Activated B cell treated with CpG ODN at 0.5 μM for 24 hours (primary cell): ENCODE results near the gene EXOSC1. TPM values are rescaled to one million over a fixed set of nuclear protein-coding genes. Genes with fewer than 3 reads are reported as not detected.
A peak's percentile ranks its signal among the peaks of the same experiment; 100 is the strongest.

ENCODE experiments used
- ATAC-seq: fragments of 200-7000 bp; cut with Tn5 transposase; one replicate; pipeline ENCODE4 v1.10.0; 2021; ENCODE audit warnings: low read depth, mild to moderate bottlenecking, moderate library complexity
- CTCF ChIA-PET: fragments of 350-600 bp; sonication (Branson Sonifier 250); formaldehyde crosslinking; loops from one replicate; lab custom pipeline; 2021; ENCODE audit warnings: antibody characterized with exemption; lab: Charles Lee
- POLR2A ChIA-PET: fragments of 350-600 bp; sonication (Branson Sonifier 250); formaldehyde crosslinking; loops from one replicate; lab custom pipeline; 2021; ENCODE audit warnings: antibody characterized with exemption; lab: Charles Lee
- DNase-seq: peaks from one replicate; pipeline ENCODE4 v3.0.0; 2022
- H3K27ac Mint-ChIP-seq: one replicate; pipeline ENCODE4 v1.8.0; 2020; ENCODE audit warnings: mixed read lengths
- H3K27me3 Mint-ChIP-seq: one replicate; pipeline ENCODE4 v1.8.0; 2021; ENCODE audit warnings: mixed read lengths
- H3K36me3 Mint-ChIP-seq: one replicate; pipeline ENCODE4 v1.8.0; 2021; ENCODE audit warnings: low read depth, mixed read lengths
- H3K4me1 Mint-ChIP-seq: one replicate; pipeline ENCODE4 v1.8.0; 2021; ENCODE audit warnings: mixed read lengths
- H3K4me3 Mint-ChIP-seq: one replicate; pipeline ENCODE4 v1.8.0; 2020; ENCODE audit warnings: mild to moderate bottlenecking, mixed read lengths
- H3K9me3 Mint-ChIP-seq: one replicate; pipeline ENCODE4 v1.8.0; 2020; ENCODE audit warnings: mixed read lengths
- intact Hi-C: fragments of 100-400 bp; cut with micrococcal nuclease; formaldehyde crosslinking; loops from one replicate; pipeline ENCODE4 v1.15.1; 2024
- total RNA-seq: library from RNA; stranded (reverse); gene quantifications from 2 replicates; pipeline ENCODE4 v1.2.3, GENCODE V29; 2022
- TF ChIP-seq, protein P1 (sequence below): fragments of 200-600 bp; IDR thresholded peaks from one replicate; pipeline ENCODE4 v1.8.0; 2022; ENCODE audit warnings: antibody characterized with exemption, mild to moderate bottlenecking

The EXOSC1 gene
- total RNA-seq, 1 donor from 2014 or later: 53.8 TPM

DNA sequence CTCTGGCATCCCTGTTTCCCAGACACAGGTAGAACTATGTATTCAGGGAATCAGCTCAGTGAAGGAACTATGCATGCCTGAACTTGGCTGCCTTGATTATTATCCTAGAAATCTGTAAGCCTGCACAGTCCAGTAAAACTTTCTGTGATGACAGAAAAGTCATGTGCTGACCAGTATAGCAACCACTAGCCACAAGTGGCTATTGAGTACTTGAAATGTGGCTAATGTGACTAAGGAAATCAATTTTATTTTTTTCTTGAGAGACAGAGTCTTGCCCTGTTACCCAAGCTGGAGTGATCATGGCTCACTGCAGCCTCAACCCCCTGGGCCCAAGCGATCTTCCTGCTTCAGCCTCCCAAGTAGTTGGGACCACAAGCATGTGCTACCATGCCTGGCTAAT, 3.5 kb downstream of the EXOSC1 start:
- Mint-ChIP-seq H3K27me3 (no peaks in the 10 kb centered on the region), H3K4me3 (no peak overlapping the region), H3K36me3 (peaks cover 60% of the 10 kb centered on the region), H3K9me3 (no peaks in the 10 kb centered on the region), H3K4me1 (peaks cover 34% of the 10 kb centered on the region), H3K27ac (no peak overlapping the region)
- ChIA-PET CTCF (no interaction called here), POLR2A (no interaction called here)
- DNase-seq: no peak
- no peak for ATAC-seq
- intact Hi-C loops: no loop called here
- TF ChIP-seq, protein P1, sequence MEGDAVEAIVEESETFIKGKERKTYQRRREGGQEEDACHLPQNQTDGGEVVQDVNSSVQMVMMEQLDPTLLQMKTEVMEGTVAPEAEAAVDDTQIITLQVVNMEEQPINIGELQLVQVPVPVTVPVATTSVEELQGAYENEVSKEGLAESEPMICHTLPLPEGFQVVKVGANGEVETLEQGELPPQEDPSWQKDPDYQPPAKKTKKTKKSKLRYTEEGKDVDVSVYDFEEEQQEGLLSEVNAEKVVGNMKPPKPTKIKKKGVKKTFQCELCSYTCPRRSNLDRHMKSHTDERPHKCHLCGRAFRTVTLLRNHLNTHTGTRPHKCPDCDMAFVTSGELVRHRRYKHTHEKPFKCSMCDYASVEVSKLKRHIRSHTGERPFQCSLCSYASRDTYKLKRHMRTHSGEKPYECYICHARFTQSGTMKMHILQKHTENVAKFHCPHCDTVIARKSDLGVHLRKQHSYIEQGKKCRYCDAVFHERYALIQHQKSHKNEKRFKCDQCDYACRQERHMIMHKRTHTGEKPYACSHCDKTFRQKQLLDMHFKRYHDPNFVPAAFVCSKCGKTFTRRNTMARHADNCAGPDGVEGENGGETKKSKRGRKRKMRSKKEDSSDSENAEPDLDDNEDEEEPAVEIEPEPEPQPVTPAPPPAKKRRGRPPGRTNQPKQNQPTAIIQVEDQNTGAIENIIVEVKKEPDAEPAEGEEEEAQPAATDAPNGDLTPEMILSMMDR: no peak

DNA sequence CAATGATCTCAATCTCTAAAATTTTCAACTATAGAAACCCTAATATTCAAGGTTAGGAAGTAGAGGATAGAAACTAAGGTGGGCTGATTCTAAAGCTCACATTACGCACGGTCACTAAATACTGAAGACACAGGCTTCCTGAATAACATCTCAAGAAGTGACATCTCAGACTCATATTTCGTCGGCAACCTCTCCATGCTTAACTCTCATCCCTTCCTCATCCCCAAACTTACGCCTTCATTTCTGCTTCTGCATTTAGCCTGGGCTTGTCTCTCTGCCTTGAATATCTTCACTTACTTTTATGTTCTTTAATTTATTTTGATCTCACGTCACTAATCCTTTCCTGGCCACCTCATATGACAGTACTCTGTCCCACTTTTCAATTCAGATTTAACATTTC, 10.6 kb downstream of the EXOSC1 start:
- Mint-ChIP-seq H3K27ac (no peak overlapping the region), H3K4me1 (no peaks in the 10 kb centered on the region), H3K36me3 (peaks cover 81% of the 10 kb centered on the region), H3K4me3 (no peak overlapping the region), H3K9me3 (no peaks in the 10 kb centered on the region), H3K27me3 (no peaks in the 10 kb centered on the region)
- ChIA-PET CTCF (no interaction called here), POLR2A (interaction anchor here (1.3 kb wide), 1 partner anchor 16 kb away, joined by 3 read pairs; no protein-coding TSS in a partner anchor)
- TF ChIP-seq, protein P1: no peak
- no peak for DNase-seq
- no peak for ATAC-seq
- intact Hi-C loops: no loop called here

DNA sequence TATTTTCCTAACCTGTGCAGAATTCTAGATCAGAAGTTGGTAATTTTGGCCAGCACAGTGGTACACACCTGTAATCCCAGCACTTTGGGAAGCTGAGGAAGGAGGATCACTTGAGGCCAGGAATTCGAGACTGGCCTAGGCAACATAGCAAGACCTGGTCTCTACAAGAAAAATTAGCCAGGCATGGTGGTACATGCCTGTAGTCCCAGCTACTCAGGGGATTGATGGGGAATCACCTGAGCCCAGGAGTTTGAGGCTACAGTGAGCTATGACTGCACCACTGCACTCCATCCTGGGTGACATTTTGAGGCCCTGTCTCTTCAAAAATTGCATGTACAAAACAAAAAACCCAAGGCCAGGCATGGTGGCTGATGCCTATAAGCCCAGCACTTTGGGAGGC, 11.2 kb downstream of the EXOSC1 start:
- Mint-ChIP-seq H3K9me3 (no peaks in the 10 kb centered on the region), H3K27ac (no peak overlapping the region), H3K4me1 (no peaks in the 10 kb centered on the region), H3K27me3 (no peaks in the 10 kb centered on the region), H3K4me3 (no peak overlapping the region), H3K36me3 (peaks cover 81% of the 10 kb centered on the region)
- ChIA-PET POLR2A (interaction anchor here (1.0 to 1.3 kb wide), 2 partner anchors 16 to 33 kb away, joined by 3 read pairs; partner anchors contain the start of gene RRP12), CTCF (no interaction called here)
- DNase-seq (no peak), ATAC-seq (no peak)
- TF ChIP-seq, protein P1: no peak
- intact Hi-C loops: no loop called here

DNA sequence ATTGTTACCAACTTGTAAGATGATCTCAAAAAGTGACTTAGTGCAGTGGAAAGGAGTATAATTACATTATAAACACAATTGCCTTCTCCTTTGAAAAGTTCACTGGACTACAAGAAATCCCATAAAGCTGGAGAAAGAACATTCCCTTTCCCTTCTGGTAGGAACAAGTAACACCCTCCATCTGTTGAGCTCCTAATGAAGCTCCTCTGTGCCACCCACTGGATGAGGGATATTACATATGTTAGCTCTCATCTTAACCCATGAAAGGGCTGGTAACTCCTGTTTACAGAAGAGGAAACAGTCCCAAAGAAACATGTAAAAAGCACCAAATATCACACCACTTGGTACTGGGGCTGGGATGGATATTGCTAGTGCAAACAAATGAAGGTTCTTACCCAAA, 11.8 kb downstream of the EXOSC1 start:
- ChIA-PET CTCF (no interaction called here), POLR2A (interaction anchor here (1.0 to 1.3 kb wide), 2 partner anchors 15 to 33 kb away, joined by 3 read pairs; partner anchors contain the start of gene RRP12)
- no peak overlapping the region for H3K27ac Mint-ChIP-seq
- peaks cover 3% of the 10 kb centered on the region for H3K4me1 Mint-ChIP-seq
- peaks cover 82% of the 10 kb centered on the region for H3K36me3 Mint-ChIP-seq
- no peaks in the 10 kb centered on the region for H3K9me3 Mint-ChIP-seq
- ATAC-seq (no peak), DNase-seq (no peak)
- intact Hi-C loops: no loop called here
- H3K4me3 Mint-ChIP-seq: no peak overlapping the region
- TF ChIP-seq, protein P1: no peak
- no peaks in the 10 kb centered on the region for H3K27me3 Mint-ChIP-seq

DNA sequence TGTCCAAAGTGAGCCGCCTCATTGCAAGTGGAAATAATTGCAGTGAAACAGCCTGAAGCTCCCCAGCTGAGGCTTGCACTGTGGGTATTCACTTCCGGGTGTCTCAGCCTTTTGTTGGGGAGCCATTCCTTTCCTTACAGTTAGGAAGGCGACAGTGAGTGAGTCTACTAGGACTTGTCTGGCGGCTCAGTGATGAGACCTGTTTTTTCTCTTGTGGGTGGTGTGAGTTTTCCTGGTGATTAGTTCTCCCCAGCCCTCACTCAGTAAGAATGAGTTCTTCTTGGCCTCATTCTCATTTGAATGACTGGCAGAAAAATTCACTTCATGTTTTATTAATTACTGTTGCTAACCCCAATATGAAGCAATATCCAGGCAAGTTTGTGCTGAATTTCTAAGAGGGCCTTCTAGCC, 17.2 kb downstream of the EXOSC1 start:
- H3K4me1 Mint-ChIP-seq: peaks cover 36% of the 10 kb centered on the region
- POLR2A ChIA-PET: no interaction called here
- CTCF ChIA-PET: no interaction called here
- H3K4me3 Mint-ChIP-seq: no peak overlapping the region
- peaks cover 46% of the 10 kb centered on the region for H3K36me3 Mint-ChIP-seq
- intact Hi-C loops: loop anchor here (10.0 kb wide), 1 partner anchor 724 kb away; no protein-coding TSS in a partner anchor
- DNase-seq (no peak), ATAC-seq (no peak)
- no peaks in the 10 kb centered on the region for H3K27me3 Mint-ChIP-seq
- TF ChIP-seq, protein P1: no peak
- H3K27ac Mint-ChIP-seq: peak overlapping the region; percentile 61
- no peaks in the 10 kb centered on the region for H3K9me3 Mint-ChIP-seq
